Epithelial cell of esophagus (primary cell): Measurements from ENCODE around the gene BLNK.

ENCODE experiments used
- DNase-seq: peaks from one replicate; pipeline ENCODE4 v3.0.0; 2010; ENCODE audit warnings: low read depth
- H3K4me3 ChIP-seq: 2 replicates; pipeline ENCODE4 v1.5.1; 2011; ENCODE audit warnings: mild to moderate bottlenecking, low read length, control low read depth
- CTCF ChIP-seq: IDR thresholded peaks from 2 replicates; pipeline ENCODE4 v1.5.1; 2011; ENCODE audit warnings: low read depth, mild to moderate bottlenecking, low read length, control low read depth, inconsistent platforms; ENCODE audit not compliant: insufficient read depth; ENCODE audit errors: missing control alignments

Gene BLNK

GRCh38 chr10:96288151-96288621, 16.8 kb upstream of the BLNK start:
- TF ChIP-seq CTCF: no peak
- DNase-seq: no peak
- H3K4me3 ChIP-seq: no peak overlapping the region

- peak; percentile 78 for DNase-seq
- no peak overlapping the region for H3K4me3 ChIP-seq
- no peak for TF ChIP-seq CTCF
Measured at GRCh38 chr10:96287392-96288105, 16.2 kb upstream of the BLNK start.

- no peak for TF ChIP-seq CTCF
- H3K4me3 ChIP-seq: no peak overlapping the region
- no peak for DNase-seq
Measured at GRCh38 chr10:96285331-96285752, 14.0 kb upstream of the BLNK start.

- DNase-seq: peak; percentile 51
- TF ChIP-seq CTCF: no peak
- H3K4me3 ChIP-seq: no peak overlapping the region
Measured at GRCh38 chr10:96283756-96284155, 12.4 kb upstream of the BLNK start.

GRCh38 chr10:96283351-96283750, 12.0 kb upstream of the BLNK start:
- DNase-seq: no peak
- TF ChIP-seq CTCF: no peak
- H3K4me3 ChIP-seq: no peak overlapping the region

- no peak overlapping the region for H3K4me3 ChIP-seq
- peak; percentile 43 for DNase-seq
- TF ChIP-seq CTCF: no peak
Measured at GRCh38 chr10:96281444-96282029, 10.2 kb upstream of the BLNK start.

- no peak overlapping the region for H3K4me3 ChIP-seq
- DNase-seq: peak; percentile 92
- TF ChIP-seq CTCF: no peak
Measured at GRCh38 chr10:96280859-96281258, 9.5 kb upstream of the BLNK start.
